ENCODE data around the gene U2AF1L4. TPM values are rescaled to one million over a fixed set of nuclear protein-coding genes. Genes with fewer than 3 reads are reported as not detected.
A peak's percentile ranks its signal among the peaks of the same experiment; 100 is the strongest.

The U2AF1L4 gene
- total RNA-seq, 3 donors from 2014 or later (not counting 1 experiment from before 2014, with no cell fraction given), result 63.7 to 78.2 (median 73.0) TPM

DNA sequence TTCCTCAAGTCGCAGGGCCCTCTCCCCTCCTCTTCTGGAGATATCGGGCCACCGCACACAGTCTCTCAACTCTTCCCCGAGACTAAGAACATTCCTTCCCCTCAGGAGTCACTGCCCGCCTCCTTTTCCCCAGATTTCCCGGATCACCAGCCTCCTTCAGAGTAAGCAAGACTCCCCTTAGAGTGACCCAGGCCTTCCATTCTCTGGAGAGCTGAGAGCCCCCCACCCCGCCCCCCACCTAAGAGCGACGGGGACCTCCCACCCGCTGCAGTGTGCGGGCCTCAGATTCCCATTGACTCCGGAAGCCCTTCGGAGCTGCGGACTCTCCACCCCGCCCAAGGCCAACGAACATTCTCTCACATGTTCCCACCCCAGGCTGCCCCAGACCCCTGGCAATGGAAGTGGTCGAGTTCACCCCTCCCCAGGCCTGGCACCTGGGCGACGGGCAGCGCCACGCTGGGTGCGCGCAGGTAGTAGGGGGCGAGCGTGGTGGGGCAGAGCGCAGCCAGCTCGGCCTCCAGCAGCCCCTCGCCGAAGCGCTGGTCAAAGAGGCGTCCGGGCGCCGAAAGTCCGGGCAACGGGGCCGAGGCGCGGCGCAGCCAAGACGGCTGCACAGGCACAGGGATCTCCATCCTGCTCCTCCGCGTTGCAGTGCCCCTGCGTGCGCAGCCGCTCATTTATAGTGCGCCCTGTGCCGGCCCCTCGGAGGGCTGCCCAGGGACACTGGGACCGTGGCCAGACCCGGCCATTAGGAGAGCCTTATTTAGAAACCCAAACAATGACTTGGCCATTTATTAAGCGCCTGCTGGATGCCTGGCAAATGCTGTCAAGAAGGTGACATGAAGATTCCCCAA, 11.4 kb upstream of the U2AF1L4 start, which contains the start of gene HSPB6:
TSS of gene HSPB6 (minus strand) at position 653 of the 854 bp plus-strand sequence. CDS start at position 632, 21 bp downstream.
- H3K27ac Mint-ChIP-seq, result peak within 1 kb of the TSS; percentile 93 to 97
- peaks cover 29 to 40% of the 10 kb centered on the region in 2 donors for H3K4me1 Mint-ChIP-seq
- peaks cover 0 to 18% of the 10 kb centered on the region in 2 donors for H3K27me3 Mint-ChIP-seq (ENCODE audit: low read depth in 2 of 2)
- Histone ChIP-seq H3K4me3 (ENCODE audit: low read length) (peak within 1 kb of the TSS; percentile 84), H3K36me3 (ENCODE audit: control insufficient read depth, insufficient read depth, low read length) (peaks cover 29% of the 10 kb centered on the region), H3K27me3 (ENCODE audit: control insufficient read depth, insufficient read depth, low read length) (no peaks in the 10 kb centered on the region), H3K9me3 (ENCODE audit: control insufficient read depth, insufficient read depth, low read length) (no peaks in the 10 kb centered on the region), H3K4me1 (ENCODE audit: control insufficient read depth, insufficient read depth, low read length) (peaks cover 29% of the 10 kb centered on the region), H3K27ac (ENCODE audit: low read length) (peak within 1 kb of the TSS; percentile 8)
- no peaks in the 10 kb centered on the region for H3K36me3 Mint-ChIP-seq
- ATAC-seq (no peak), DNase-seq (no peak)
- peak within 1 kb of the TSS; percentile 98 for H3K4me3 Mint-ChIP-seq
- TF ChIP-seq, protein P1, sequence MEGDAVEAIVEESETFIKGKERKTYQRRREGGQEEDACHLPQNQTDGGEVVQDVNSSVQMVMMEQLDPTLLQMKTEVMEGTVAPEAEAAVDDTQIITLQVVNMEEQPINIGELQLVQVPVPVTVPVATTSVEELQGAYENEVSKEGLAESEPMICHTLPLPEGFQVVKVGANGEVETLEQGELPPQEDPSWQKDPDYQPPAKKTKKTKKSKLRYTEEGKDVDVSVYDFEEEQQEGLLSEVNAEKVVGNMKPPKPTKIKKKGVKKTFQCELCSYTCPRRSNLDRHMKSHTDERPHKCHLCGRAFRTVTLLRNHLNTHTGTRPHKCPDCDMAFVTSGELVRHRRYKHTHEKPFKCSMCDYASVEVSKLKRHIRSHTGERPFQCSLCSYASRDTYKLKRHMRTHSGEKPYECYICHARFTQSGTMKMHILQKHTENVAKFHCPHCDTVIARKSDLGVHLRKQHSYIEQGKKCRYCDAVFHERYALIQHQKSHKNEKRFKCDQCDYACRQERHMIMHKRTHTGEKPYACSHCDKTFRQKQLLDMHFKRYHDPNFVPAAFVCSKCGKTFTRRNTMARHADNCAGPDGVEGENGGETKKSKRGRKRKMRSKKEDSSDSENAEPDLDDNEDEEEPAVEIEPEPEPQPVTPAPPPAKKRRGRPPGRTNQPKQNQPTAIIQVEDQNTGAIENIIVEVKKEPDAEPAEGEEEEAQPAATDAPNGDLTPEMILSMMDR (IDR thresholded peaks at IDR 0.05), result no peak
- no peaks in the 10 kb centered on the region for H3K9me3 Mint-ChIP-seq
- intact Hi-C loops (cut with micrococcal nuclease), result loop anchor here (5.0 kb wide), 1 partner anchor 114 kb away; the partner anchor contains the start of gene ETV2
- WGBS (ENCODE audit: insufficient coverage), result 17% methylated on average over 51 of the region's 52 CpGs

DNA sequence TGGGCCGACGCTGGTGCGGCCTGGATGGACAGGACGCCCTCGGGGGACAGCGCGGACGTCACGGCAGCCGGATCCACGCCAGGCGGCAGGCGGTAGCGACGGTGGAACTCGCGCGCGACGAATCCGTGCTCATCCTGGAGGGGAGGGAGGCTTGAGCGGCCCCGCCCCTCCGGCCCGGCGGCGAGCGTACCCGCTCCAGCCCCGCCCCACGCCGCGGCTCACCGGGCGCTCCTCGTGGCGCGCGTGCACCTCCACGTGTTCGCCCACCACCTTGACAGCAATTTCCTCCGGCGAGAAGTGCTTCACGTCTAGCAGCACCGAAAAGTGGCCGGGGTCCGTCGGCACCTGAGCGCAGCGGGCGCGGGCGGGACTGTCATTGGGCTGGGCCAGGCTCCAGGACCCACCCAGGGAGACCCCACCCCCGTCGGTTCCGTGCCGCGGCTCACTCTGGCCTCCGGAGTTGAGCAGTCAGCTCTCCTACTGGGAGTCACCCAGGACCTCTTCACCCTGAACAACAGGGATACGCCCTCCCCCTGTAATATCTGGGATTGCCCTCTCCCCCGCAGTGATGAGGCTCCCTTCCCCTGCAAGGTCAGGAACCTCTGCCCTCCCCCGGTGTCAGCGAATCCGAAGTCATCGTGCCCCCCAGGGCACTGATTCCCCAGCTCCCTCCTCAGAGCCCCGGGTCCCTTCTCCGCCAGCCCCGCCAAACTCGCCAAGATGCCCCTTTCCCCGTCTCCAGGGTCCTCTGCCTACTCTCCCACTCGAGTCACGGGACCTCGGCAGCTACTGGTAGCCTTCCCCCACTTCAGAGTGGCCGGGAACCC, 10.5 kb upstream of the U2AF1L4 start:
- 40% methylated on average over 74 of the region's 74 CpGs for WGBS (ENCODE audit: insufficient coverage)
- H3K27ac ChIP-seq (ENCODE audit: low read length), result no peak overlapping the region
- no peak overlapping the region for H3K4me3 ChIP-seq (ENCODE audit: low read length)
- H3K27me3 ChIP-seq (ENCODE audit: control insufficient read depth, insufficient read depth, low read length), result no peaks in the 10 kb centered on the region
- Mint-ChIP-seq H3K36me3 (no peaks in the 10 kb centered on the region), H3K4me3 (peak overlapping the region; percentile 23), H3K4me1 (peaks cover 29 to 40% of the 10 kb centered on the region in 2 donors), H3K9me3 (no peaks in the 10 kb centered on the region), H3K27ac (no peak overlapping the region), H3K27me3 (ENCODE audit: low read depth in 2 of 2) (peaks cover 0 to 18% of the 10 kb centered on the region in 2 donors)
- ATAC-seq (no peak), DNase-seq (peak in 1 of 2 donors; percentile 77)
- intact Hi-C loops (cut with micrococcal nuclease), result loop anchor here (5.0 kb wide), 1 partner anchor 113 kb away; the partner anchor contains the start of gene ETV2
- H3K4me1 ChIP-seq (ENCODE audit: control insufficient read depth, insufficient read depth, low read length), result peaks cover 29% of the 10 kb centered on the region
- H3K9me3 ChIP-seq (ENCODE audit: control insufficient read depth, insufficient read depth, low read length), result no peaks in the 10 kb centered on the region
- TF ChIP-seq, protein P1 (IDR thresholded peaks at IDR 0.05), result no peak
- peaks cover 25% of the 10 kb centered on the region for H3K36me3 ChIP-seq (ENCODE audit: control insufficient read depth, insufficient read depth, low read length)

DNA sequence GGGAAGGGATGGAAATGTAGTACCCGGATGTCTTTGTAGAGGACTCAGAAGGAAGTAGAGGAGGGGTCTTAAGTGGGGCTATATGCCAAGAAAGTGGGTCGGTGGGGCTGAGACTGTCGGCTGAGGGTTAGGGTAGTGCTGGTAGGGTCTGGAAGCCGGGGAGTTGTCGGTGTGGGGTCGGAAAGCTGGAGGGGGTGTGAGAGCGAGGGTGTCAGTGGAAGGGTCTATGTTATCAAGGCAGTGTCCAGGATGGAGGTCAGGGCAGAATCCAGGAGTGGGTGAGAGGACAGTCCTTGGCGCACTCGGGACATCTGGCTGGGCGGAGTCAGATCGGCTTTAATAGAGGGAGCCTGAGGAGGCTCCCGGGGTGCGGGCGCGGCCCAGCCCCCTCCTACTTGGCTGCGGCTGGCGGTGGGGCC, 9.9 kb upstream of the U2AF1L4 start:
- H3K27me3 Mint-ChIP-seq (ENCODE audit: low read depth in 2 of 2), result peaks cover 0 to 18% of the 10 kb centered on the region in 2 donors
- H3K27me3 ChIP-seq (ENCODE audit: control insufficient read depth, insufficient read depth, low read length), result no peaks in the 10 kb centered on the region
- peaks cover 29% of the 10 kb centered on the region for H3K4me1 ChIP-seq (ENCODE audit: control insufficient read depth, insufficient read depth, low read length)
- H3K36me3 Mint-ChIP-seq, result no peaks in the 10 kb centered on the region
- TF ChIP-seq, protein P1 (IDR thresholded peaks at IDR 0.05), result no peak
- H3K4me3 ChIP-seq (ENCODE audit: low read length), result no peak overlapping the region
- intact Hi-C loops (cut with micrococcal nuclease), result loop anchor here (5.0 kb wide), 1 partner anchor 113 kb away; the partner anchor contains the start of gene ETV2
- no peak for DNase-seq
- no peaks in the 10 kb centered on the region for H3K9me3 ChIP-seq (ENCODE audit: control insufficient read depth, insufficient read depth, low read length)
- H3K36me3 ChIP-seq (ENCODE audit: control insufficient read depth, insufficient read depth, low read length), result peaks cover 24% of the 10 kb centered on the region
- no peak overlapping the region for H3K27ac Mint-ChIP-seq
- H3K27ac ChIP-seq (ENCODE audit: low read length), result no peak overlapping the region
- no peaks in the 10 kb centered on the region for H3K9me3 Mint-ChIP-seq
- peaks cover 29 to 40% of the 10 kb centered on the region in 2 donors for H3K4me1 Mint-ChIP-seq
- H3K4me3 Mint-ChIP-seq, result peak overlapping the region; percentile 37
- no peak for ATAC-seq
- 74% methylated on average over 17 of the region's 17 CpGs for WGBS (ENCODE audit: insufficient coverage)

All from natural killer cell (primary cell).